Measurements from ENCODE around the gene C16orf92. TPM values are rescaled to one million over a fixed set of nuclear protein-coding genes. Genes with fewer than 3 reads are reported as not detected.

C16orf92 gene
- total RNA-seq, 1 donor from 2014 or later: not detected

- no peak for DNase-seq (ENCODE audit: low spot score)
Observed at GRCh38 chr16:30060836-30061554, 38.0 kb downstream of the C16orf92 start.

GRCh38 chr16:30063278-30063892, 40.4 kb downstream of the C16orf92 start:
- no peak for DNase-seq (ENCODE audit: low spot score)

- DNase-seq (ENCODE audit: low spot score): peak; percentile 74
Observed at GRCh38 chr16:30063893-30064728, 41.1 kb downstream of the C16orf92 start.

GRCh38 chr16:30064729-30065101, 41.7 kb downstream of the C16orf92 start:
- no peak for DNase-seq (ENCODE audit: low spot score)

GRCh38 chr16:30065102-30065942, 42.3 kb downstream of the C16orf92 start, which contains the start of gene ALDOA:
ALDOA (plus strand) TSS chr16:30065760; CDS start chr16:30066898, 1,138 bp downstream.
- peak; percentile 98 for DNase-seq (ENCODE audit: low spot score)

- DNase-seq (ENCODE audit: low spot score): no peak
Observed at GRCh38 chr16:30065943-30066760, 43.2 kb downstream of the C16orf92 start.

GRCh38 chr16:30066761-30067583, 44.0 kb downstream of the C16orf92 start:
- DNase-seq (ENCODE audit: low spot score): no peak

- DNase-seq (ENCODE audit: low spot score): no peak
Observed at GRCh38 chr16:30067584-30067916, 44.6 kb downstream of the C16orf92 start.

- DNase-seq (ENCODE audit: low spot score): no peak
Observed at GRCh38 chr16:30068333-30068732, 45.3 kb downstream of the C16orf92 start.

GRCh38 chr16:30068750-30069610, 46.0 kb downstream of the C16orf92 start:
- no peak for DNase-seq (ENCODE audit: low spot score)

GRCh38 chr16:30069611-30070462, 46.8 kb downstream of the C16orf92 start:
- no peak for DNase-seq (ENCODE audit: low spot score)

GRCh38 chr16:30070490-30070889, 47.5 kb downstream of the C16orf92 start:
- no peak for DNase-seq (ENCODE audit: low spot score)

Other genes with a start within 250 kb of the C16orf92 start
- gene ZG16, start 244.9 kb upstream of the C16orf92 start, total RNA-seq: not detected
- gene KIF22, start 232.4 kb upstream of the C16orf92 start, total RNA-seq: 21.6 TPM
- gene MAZ, start 216.7 kb upstream of the C16orf92 start, total RNA-seq: 192 TPM
- gene PRRT2, start 211.0 kb upstream of the C16orf92 start, total RNA-seq: 20.8 TPM
- gene PAGR1, start 207.0 kb upstream of the C16orf92 start, total RNA-seq: 38.9 TPM
- 253 TPM for gene MVP, start 202.7 kb upstream of the C16orf92 start, total RNA-seq
- gene CDIPT, start 160.0 kb upstream of the C16orf92 start, total RNA-seq: 110 TPM
- gene SEZ6L2, start 123.6 kb upstream of the C16orf92 start, total RNA-seq: 113 TPM
- gene ASPHD1, start 122.7 kb upstream of the C16orf92 start, total RNA-seq: 94.5 TPM
- gene KCTD13, start 97.0 kb upstream of the C16orf92 start, total RNA-seq: 28.4 TPM
- 167 TPM for gene TMEM219, start 61.1 kb upstream of the C16orf92 start, total RNA-seq
- gene TAOK2, start 49.3 kb upstream of the C16orf92 start, total RNA-seq: 67.3 TPM
- 16.3 TPM for gene HIRIP3, start 27.6 kb upstream of the C16orf92 start, total RNA-seq
- 88.4 TPM for gene INO80E, start 27.0 kb upstream of the C16orf92 start, total RNA-seq
- gene DOC2A, start 12.2 kb upstream of the C16orf92 start, total RNA-seq: 18.8 TPM
- gene TLCD3B, start 8.1 kb downstream of the C16orf92 start, total RNA-seq: not detected
- gene ALDOA, start 42.6 kb downstream of the C16orf92 start, total RNA-seq: 1,422 TPM
- gene PPP4C, start 52.8 kb downstream of the C16orf92 start, total RNA-seq: 95.3 TPM
- gene TBX6, start 68.7 kb downstream of the C16orf92 start, total RNA-seq: 3.7 TPM
- 81.7 TPM for gene YPEL3, start 73.0 kb downstream of the C16orf92 start, total RNA-seq
- gene GDPD3, start 90.3 kb downstream of the C16orf92 start, total RNA-seq: 11.2 TPM
- 109 TPM for gene MAPK3, start 100.0 kb downstream of the C16orf92 start, total RNA-seq
- 58.5 TPM for gene CORO1A, start 160.4 kb downstream of the C16orf92 start, total RNA-seq
- 59.4 TPM for gene BOLA2B, start 170.5 kb downstream of the C16orf92 start, total RNA-seq
- 70.4 TPM for gene SLX1A, start 170.7 kb downstream of the C16orf92 start, total RNA-seq
- gene SULT1A3, start 176.1 kb downstream of the C16orf92 start, total RNA-seq: 19.4 TPM
- gene NPIPB13, start 225.3 kb downstream of the C16orf92 start, total RNA-seq: 12.5 TPM

Measured in mucosa of gallbladder (tissue), 1 donor.